HepG2 (cell line): ENCODE results near the gene ALDH1L2. TPM values are rescaled to one million over a fixed set of nuclear protein-coding genes. Genes with fewer than 3 reads are reported as not detected.

Experiments
- ATAC-seq: fragments of 200-7000 bp; cut with Tn5 transposase; 3 replicates; pipeline ENCODE4 v1.9.1; 2020; ENCODE audit warnings: mild to moderate bottlenecking, moderate library complexity
- BruUV-seq: library from RNA; stranded (reverse); fragments of 400-500 nt; replicated peaks from 2 replicates; lab custom pipeline; 2021; lab: Mats Ljungman, UMichigan
- CTCF ChIA-PET: fragments of 300-600 bp; formaldehyde crosslinking; extraction: SDS; loops from one replicate; lab custom pipeline; 2021; ENCODE audit warnings: low total read pairs, inconsistent platforms, low intra/inter-chr PET ratio; lab: Yijun Ruan, JAX
- POLR2A ChIA-PET: fragments of 350-600 bp; sonication (Branson Sonifier 250); formaldehyde crosslinking; loops from one replicate; lab custom pipeline; 2020; ENCODE audit warnings: antibody characterized with exemption, inconsistent platforms; lab: Yijun Ruan, JAX
- DNase-seq: peaks from one replicate; pipeline ENCODE4 v3.0.0-alpha.2; 2015; ENCODE audit warnings: low spot score
- FAIRE-seq: peaks from 3 replicates; lab custom pipeline; 2011; peaks lifted over from hg19 to GRCh38; lab: Jason Lieb, UNC
- H2AFZ ChIP-seq: one replicate; pipeline ENCODE4 v1.6.1; 2011; ENCODE audit warnings: low read length, inconsistent platforms
- H3K27ac ChIP-seq: fragments of 300-600 bp; 3 replicates; pipeline ENCODE4 v1.8.0; 2011; ENCODE audit warnings: mixed run types, mild to moderate bottlenecking, mixed read lengths, low read length, inconsistent platforms; ENCODE audit not compliant: insufficient read depth; ENCODE audit errors: extremely low read length
- H3K27me3 ChIP-seq, 2 experiments: fragments of 200-600 bp in 1 of 2; 2 replicates in 1 of 2; 3 replicates in 1 of 2; pipeline versions ENCODE4 v1.6.0 to v1.8.0; 2011; ENCODE audit warnings: low read length in 2 of 2, mild to moderate bottlenecking in 2 of 2, moderate library complexity in 2 of 2, inconsistent platforms in 1 of 2; ENCODE audit not compliant: insufficient read depth in 2 of 2, control insufficient read depth in 1 of 2
- H3K36me3 ChIP-seq, 2 experiments: fragments of 200-600 bp in 1 of 2; replicated peaks in 1 of 2; 2 replicates in 1 of 2; 3 replicates in 1 of 2; pipeline versions ENCODE4 v1.5.1 to v1.8.0; 2011; ENCODE audit warnings: low read length in 2 of 2, inconsistent platforms in 1 of 2; ENCODE audit not compliant: insufficient read depth in 2 of 2, control insufficient read depth in 1 of 2
- H3K4me1 ChIP-seq: 2 replicates; pipeline ENCODE4 v1.5.1; 2012; ENCODE audit warnings: low read length, inconsistent platforms; ENCODE audit not compliant: insufficient read depth
- H3K4me2 ChIP-seq: 2 replicates; pipeline ENCODE4 v1.6.0; 2011; ENCODE audit warnings: low read depth, low read length, inconsistent platforms
- H3K4me3 ChIP-seq, 3 experiments: fragments of 200-600 bp in 1 of 3; sonication (generic), shearing (Covaris generic) in 1 of 3; replicated peaks in 1 of 3; 2 replicates each; pipeline ENCODE4 v1.5.1; 2011 to 2016; ENCODE audit warnings: low read length in 3 of 3, inconsistent platforms in 2 of 3, low read depth in 2 of 3, mild to moderate bottlenecking in 2 of 3, control low read depth in 1 of 3, mixed read lengths in 1 of 3; ENCODE audit not compliant: insufficient read depth in 1 of 3
- H3K79me2 ChIP-seq: one replicate; pipeline ENCODE4 v1.6.1; 2011; ENCODE audit warnings: low read length, inconsistent platforms; ENCODE audit not compliant: insufficient read depth
- H3K9ac ChIP-seq: 2 replicates; pipeline ENCODE4 v1.6.0; 2011; ENCODE audit warnings: mild to moderate bottlenecking, low read depth, low read length, inconsistent platforms; ENCODE audit not compliant: insufficient read depth
- H3K9me3 ChIP-seq: 2 replicates; pipeline ENCODE4 v1.5.1; 2012; ENCODE audit warnings: mild to moderate bottlenecking, low read length
- H4K20me1 ChIP-seq: 2 replicates; pipeline ENCODE4 v1.6.0; 2011; ENCODE audit warnings: inconsistent platforms, mild to moderate bottlenecking, low read length, moderate library complexity; ENCODE audit not compliant: insufficient read depth
- BHLHE40 ChIP-seq: IDR thresholded peaks from 2 replicates; pipeline ENCODE4 v1.6.1; 2011; ENCODE audit warnings: low read length, improper control_type of control experiment
- DR1 ChIP-seq: sonication (generic); formaldehyde crosslinking; IDR thresholded peaks from 2 replicates; pipeline ENCODE4 v1.8.0; 2021; ENCODE audit warnings: mild to moderate bottlenecking, missing genetic modification reagents, inconsistent platforms
- JDP2 ChIP-seq: sonication (generic); formaldehyde crosslinking; IDR thresholded peaks from 2 replicates; pipeline ENCODE4 v1.8.1; 2022; ENCODE audit warnings: missing genetic modification reagents, borderline replicate concordance
- KLF16 ChIP-seq, 2 experiments: sonication (generic) in 1 of 2; formaldehyde crosslinking in 1 of 2; IDR thresholded peaks; 2 replicates each; pipeline versions ENCODE4 v1.6.1 to v1.8.0; 2016 to 2023; ENCODE audit warnings: missing genetic modification reagents in 2 of 2, missing compliant biosample characterization in 1 of 2
- MAFG ChIP-seq: sonication (generic); formaldehyde crosslinking; IDR thresholded peaks from 2 replicates; pipeline ENCODE4 v1.5.1; 2020; ENCODE audit warnings: mild to moderate bottlenecking, missing genetic modification reagents
- NRL ChIP-seq: sonication (generic); formaldehyde crosslinking; IDR thresholded peaks from 2 replicates; pipeline ENCODE4 v1.5.0; 2020; ENCODE audit warnings: missing genetic modification reagents, mild to moderate bottlenecking, moderate library complexity, borderline replicate concordance
- TIGD3 ChIP-seq: sonication (generic); formaldehyde crosslinking; IDR thresholded peaks from 2 replicates; pipeline ENCODE4 v1.5.1; 2020; ENCODE audit warnings: mild to moderate bottlenecking, missing genetic modification reagents, borderline replicate concordance
- ZNF225 ChIP-seq: sonication (generic); formaldehyde crosslinking; IDR thresholded peaks from 2 replicates; pipeline ENCODE4 v1.4.0; 2020; ENCODE audit warnings: mild to moderate bottlenecking, missing genetic modification reagents
- ZNF788 ChIP-seq: sonication (generic); formaldehyde crosslinking; IDR thresholded peaks from 2 replicates; pipeline ENCODE4 v1.5.0; 2020; ENCODE audit warnings: mild to moderate bottlenecking, missing genetic modification reagents, borderline replicate concordance
- ZSCAN20 ChIP-seq: sonication (generic); formaldehyde crosslinking; IDR thresholded peaks from 2 replicates; pipeline ENCODE4 v1.4.0; 2020; ENCODE audit warnings: missing genetic modification reagents, mild to moderate bottlenecking, borderline replicate concordance
- WGBS: methylation state at CpG from one replicate; pipeline ENCODE4 v1.1.6; 2017; ENCODE audit warnings: low lambda C conversion rate; 5-methylcytosine and 5-hydroxymethylcytosine counted together
- in situ Hi-C: cut with HindIII; loops from 2 replicates; pipeline ENCODE4 v1.10.0; 2017; ENCODE audit warnings: low pct_unique_long_range_greater_than_20kb; ENCODE audit not compliant: extremely low pct_ligation_motif_present
- intact Hi-C: fragments of 100-400 bp; cut with micrococcal nuclease; formaldehyde crosslinking; loops from one replicate; pipeline ENCODE4 v1.10.0; 2022; ENCODE audit not compliant: unreplicated experiment
- polyA plus RNA-seq, 8 experiments: library from polyadenylated mRNA; depleted of rRNA in 3 of 8; stranded (reverse) in 7 of 8; unstranded in 1 of 8; fragments of >200 nt; fragmentation: Illumina TruSeq in 4 of 8; extraction: Trizol in 4 of 8; gene quantifications; 2 replicates each; pipeline versions ENCODE4 v1.2.1 to v1.2.3, GENCODE V29; 2011 to 2016; ENCODE audit warnings: low read depth in 4 of 8, missing spikeins in 1 of 8, mixed read lengths in 1 of 8; ENCODE audit not compliant: insufficient read depth in 1 of 8
- total RNA-seq, 5 experiments: library from RNA; depleted of rRNA; stranded (reverse); fragments of >200 nt; fragmentation: Illumina TruSeq; extraction: Trizol; gene quantifications; 2 replicates each; pipeline ENCODE4 v1.2.3, GENCODE V29; 2016; ENCODE audit warnings: low read depth in 1 of 5
- TF ChIP-seq, protein P1 (sequence below): sonication (generic); formaldehyde crosslinking; conservative IDR thresholded peaks from 2 replicates; pipeline ENCODE4 v1.8.0; 2022; ENCODE audit warnings: missing genetic modification reagents
- TF ChIP-seq, protein P2 (sequence below): sonication (generic); formaldehyde crosslinking; IDR thresholded peaks from 2 replicates; pipeline ENCODE4 v1.8.0; 2023; ENCODE audit warnings: mild to moderate bottlenecking, missing genetic modification reagents

Gene ALDH1L2
- total and polyA plus RNA-seq, 2 of the 13 experiments (the other 11 are each of a cell fraction or from before 2014, with no cell fraction given), result 0.40 to 4.6 TPM

DNA sequence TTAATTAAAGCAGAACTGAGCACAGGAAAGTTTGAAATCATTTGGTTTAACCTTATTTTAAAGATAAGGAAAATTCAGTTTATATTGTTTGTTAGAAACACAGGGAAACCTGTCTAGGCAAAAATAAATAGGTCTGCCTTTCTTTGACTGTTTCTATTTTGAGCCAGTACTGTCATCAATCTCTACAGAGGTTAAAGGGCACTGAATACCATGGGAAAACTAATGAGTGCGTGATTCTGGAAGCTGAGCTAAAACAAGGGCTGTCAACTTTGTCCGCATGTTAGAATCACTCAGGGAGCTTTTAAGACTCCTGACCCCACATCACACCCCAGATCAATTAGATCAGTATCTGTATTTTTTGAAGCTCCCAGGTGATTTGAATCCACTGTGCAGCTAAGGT, 59.3 kb downstream of the ALDH1L2 start:
- Histone ChIP-seq H3K27ac (no peak overlapping the region), H3K4me2 (no peak overlapping the region), H3K79me2 (no peaks in the 10 kb centered on the region), H4K20me1 (no peaks in the 10 kb centered on the region), H3K27me3 (no peaks in the 10 kb centered on the region), H3K9ac (no peak overlapping the region), H2AFZ (no peak overlapping the region), H3K4me1 (no peaks in the 10 kb centered on the region), H3K36me3 (no peaks in the 10 kb centered on the region), H3K9me3 (no peaks in the 10 kb centered on the region), H3K4me3 (no peak overlapping the region)
- DNase-seq, result no peak
- in situ Hi-C loops, result no loop called here
- ChIA-PET CTCF (no interaction called here), POLR2A (no interaction called here)
- TF ChIP-seq MAFG (CRISPR knock-in tag) (no peak), KLF16 (CRISPR knock-in tag; IDR thresholded peaks at IDR 0.05) (no peak), ZNF225 (no peak), DR1 (CRISPR knock-in tag) (no peak), JDP2 (CRISPR knock-in tag) (no peak)
- TF ChIP-seq, protein P1, sequence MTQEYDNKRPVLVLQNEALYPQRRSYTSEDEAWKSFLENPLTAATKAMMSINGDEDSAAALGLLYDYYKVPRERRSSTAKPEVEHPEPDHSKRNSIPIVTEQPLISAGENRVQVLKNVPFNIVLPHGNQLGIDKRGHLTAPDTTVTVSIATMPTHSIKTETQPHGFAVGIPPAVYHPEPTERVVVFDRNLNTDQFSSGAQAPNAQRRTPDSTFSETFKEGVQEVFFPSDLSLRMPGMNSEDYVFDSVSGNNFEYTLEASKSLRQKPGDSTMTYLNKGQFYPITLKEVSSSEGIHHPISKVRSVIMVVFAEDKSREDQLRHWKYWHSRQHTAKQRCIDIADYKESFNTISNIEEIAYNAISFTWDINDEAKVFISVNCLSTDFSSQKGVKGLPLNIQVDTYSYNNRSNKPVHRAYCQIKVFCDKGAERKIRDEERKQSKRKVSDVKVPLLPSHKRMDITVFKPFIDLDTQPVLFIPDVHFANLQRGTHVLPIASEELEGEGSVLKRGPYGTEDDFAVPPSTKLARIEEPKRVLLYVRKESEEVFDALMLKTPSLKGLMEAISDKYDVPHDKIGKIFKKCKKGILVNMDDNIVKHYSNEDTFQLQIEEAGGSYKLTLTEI (CRISPR knock-in tag), result no peak
- intact Hi-C loops, result no loop called here
- BruUV-seq, result no TSS peak
- WGBS, result 96% methylated on average over 2 of the region's 2 CpGs
- no peak for ATAC-seq
- no peak for FAIRE-seq

DNA sequence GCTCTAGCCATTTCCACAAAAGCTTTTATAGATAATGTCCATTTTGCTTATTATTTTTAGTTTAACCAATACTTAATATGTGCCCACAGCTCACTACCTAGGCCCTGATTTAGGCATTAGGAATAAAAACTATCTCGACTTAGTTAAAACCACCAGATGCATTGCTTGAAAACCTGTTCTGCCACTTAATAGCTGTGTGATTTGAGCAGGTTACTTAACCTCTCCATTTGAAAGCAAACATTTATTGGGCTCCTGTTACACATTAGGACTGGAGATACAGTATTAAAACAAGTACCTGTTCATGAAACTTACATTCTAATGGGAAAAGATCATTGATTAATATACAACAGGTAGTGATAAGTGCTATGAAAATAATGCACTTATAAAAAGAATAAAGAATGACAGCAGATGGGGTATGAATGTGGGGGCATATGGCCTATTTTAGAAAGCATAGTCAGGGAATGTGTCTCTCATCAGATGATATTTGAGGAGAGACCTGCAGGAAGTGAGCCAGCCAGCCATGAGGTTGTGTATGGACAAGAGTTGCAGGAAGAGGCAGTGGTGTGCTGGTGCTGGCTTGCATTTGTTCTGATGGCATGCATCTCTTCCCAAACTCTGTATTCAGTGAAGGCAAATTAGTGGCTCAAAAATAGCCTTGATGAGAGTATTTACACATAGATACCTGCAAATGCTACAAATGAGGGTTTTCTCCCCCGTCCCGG, 63.9 kb downstream of the ALDH1L2 start:
- Histone ChIP-seq H4K20me1 (no peaks in the 10 kb centered on the region), H3K79me2 (no peaks in the 10 kb centered on the region), H2AFZ (no peak overlapping the region), H3K27ac (no peak overlapping the region), H3K36me3 (no peaks in the 10 kb centered on the region; a peak in 1 of 5 replicates), H3K9ac (no peak overlapping the region), H3K4me3 (no peak overlapping the region), H3K9me3 (no peaks in the 10 kb centered on the region), H3K27me3 (no peaks in the 10 kb centered on the region), H3K4me1 (no peaks in the 10 kb centered on the region), H3K4me2 (no peak overlapping the region)
- BruUV-seq, result no TSS peak
- ChIA-PET CTCF (no interaction called here), POLR2A (no interaction called here)
- in situ Hi-C loops, result no loop called here
- FAIRE-seq, result no peak
- DNase-seq, result no peak
- ATAC-seq, result no peak
- 96% methylated on average over 3 of the region's 3 CpGs for WGBS
- intact Hi-C loops, result no loop called here
- TF ChIP-seq NRL (CRISPR knock-in tag) (no peak), BHLHE40 (no peak), ZNF788 (no peak), ZSCAN20 (CRISPR knock-in tag) (no peak), TIGD3 (no peak)
- TF ChIP-seq, protein P2, sequence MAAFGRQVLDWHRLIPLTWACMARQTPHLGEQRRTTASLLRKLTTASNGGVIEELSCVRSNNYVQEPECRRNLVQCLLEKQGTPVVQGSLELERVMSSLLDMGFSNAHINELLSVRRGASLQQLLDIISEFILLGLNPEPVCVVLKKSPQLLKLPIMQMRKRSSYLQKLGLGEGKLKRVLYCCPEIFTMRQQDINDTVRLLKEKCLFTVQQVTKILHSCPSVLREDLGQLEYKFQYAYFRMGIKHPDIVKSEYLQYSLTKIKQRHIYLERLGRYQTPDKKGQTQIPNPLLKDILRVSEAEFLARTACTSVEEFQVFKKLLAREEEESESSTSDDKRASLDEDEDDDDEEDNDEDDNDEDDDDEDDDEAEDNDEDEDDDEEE (CRISPR knock-in tag), result no peak
